Fibroblast of lung (primary cell): Measurements from ENCODE around the gene NKX2-1.

Source experiments
- CTCF ChIP-seq, 2 donors: IDR thresholded peaks in 1 of 2; conservative IDR thresholded peaks in 1 of 2; 1 replicate in 1 of 2; 2 replicates in 1 of 2; pipeline ENCODE4 v1.5.1; 2011 to 2012; ENCODE audit warnings: low read length in 2 of 2, control low read depth in 1 of 2, inconsistent platforms in 1 of 2, low read depth in 1 of 2, mild to moderate bottlenecking in 1 of 2
- EZH2 ChIP-seq: IDR thresholded peaks from 2 replicates; pipeline ENCODE4 v1.5.1; 2012; ENCODE audit warnings: low read length, control low read depth, mild to moderate bottlenecking; ENCODE audit errors: missing control alignments

- TF ChIP-seq CTCF (conservative IDR thresholded peaks at IDR 0.05 in 1 of 2, IDR thresholded peaks at IDR 0.05 in 1 of 2; ENCODE audit: low read depth in 1 of 2, low read length in 2 of 2) (no peak), EZH2 (no peak)
Observed at GRCh38 chr14:36485773-36486172, 34.3 kb downstream of the NKX2-1 start.
